IPS DF 4.7 (cell line): ENCODE results near the gene TBC1D14.

Experiments used
- DNase-seq: peaks from one replicate; pipeline ENCODE4 v3.0.0-alpha.2; 2013; ENCODE audit warnings: low spot score; ENCODE audit errors: extremely low read depth

The TBC1D14 gene

DNA sequence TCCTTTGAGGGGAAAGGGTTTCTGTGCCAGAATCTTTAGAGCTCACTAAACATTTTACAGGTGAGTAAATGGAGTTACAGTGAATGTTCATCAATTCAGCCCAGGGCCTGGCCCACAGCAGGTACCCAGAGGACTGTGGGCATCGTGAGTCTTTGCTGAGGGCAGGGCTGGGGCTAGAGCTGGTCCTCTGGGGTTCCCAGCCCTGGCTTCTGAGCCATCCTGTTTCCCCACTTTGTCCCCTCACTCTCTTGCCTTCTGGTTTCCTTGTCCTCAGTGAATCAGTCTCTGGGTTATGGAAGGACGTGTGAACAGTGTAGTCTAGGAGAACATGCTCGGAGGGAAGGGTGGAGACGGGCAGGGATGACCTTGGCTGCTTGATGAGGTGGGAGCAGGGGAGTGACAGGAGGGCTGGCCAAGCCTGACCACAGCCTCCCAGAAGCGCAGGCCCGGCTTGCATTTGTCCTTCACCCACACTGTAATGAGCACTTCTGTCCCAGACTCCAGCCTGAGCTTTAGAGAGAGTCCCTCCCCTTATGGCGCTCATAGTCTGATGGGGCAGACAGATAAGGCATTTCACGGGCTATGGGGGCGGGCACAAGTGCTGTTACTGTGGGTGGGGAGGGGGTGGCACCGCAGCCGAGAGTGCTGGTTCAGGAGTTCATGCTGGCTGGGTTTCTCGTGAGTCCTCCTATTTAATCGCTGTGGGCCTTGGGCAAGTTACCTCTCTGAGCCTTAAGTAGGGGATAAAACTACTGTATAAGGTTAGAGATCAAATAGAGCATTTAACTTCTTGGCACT is 17.3 kb downstream of the TBC1D14 start:
- no peak for DNase-seq

DNA sequence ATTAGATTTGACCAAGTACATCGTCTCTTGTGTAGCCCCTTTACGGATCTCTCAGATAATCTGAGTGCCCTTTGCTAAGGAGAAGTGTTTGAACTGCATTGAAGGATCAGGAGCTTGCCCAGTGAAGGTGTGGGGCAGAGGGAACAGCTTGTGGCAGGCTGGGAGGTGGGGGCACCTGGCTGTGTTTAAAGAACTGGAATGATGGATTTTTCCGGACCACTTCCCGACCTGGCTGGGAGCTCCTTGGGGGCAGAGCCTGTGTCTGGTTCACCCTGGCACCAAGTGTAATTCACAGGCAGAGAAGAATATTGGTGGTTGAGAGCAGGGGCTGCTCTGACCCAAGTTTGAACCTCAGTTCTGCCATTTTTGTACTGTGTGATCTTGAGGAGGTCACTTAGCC is 18.5 kb downstream of the TBC1D14 start:
- DNase-seq, result no peak

DNA sequence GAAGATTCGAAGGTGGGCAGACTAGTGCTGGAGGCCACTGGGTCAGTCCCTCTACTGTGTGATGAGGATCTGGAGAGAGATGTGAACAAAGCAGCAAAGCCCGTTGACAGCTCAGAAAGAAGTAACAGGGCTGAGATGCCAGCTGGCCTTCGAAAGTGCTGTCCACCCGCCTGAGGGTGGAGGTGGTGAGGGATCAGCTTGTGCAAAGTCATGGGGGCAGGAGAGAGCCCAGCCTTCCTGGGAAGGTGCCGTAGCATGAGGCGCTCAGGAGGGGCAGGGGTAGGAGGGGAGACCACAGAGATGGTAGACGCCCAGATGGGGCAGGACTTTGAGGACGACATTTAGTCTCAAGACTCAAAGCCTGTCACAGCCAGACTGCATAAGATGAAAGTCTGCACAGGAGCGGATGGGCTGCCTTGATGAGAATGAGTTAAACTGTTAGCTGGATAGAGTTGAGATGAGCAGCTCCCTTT is 19.7 kb downstream of the TBC1D14 start:
- no peak for DNase-seq

DNA sequence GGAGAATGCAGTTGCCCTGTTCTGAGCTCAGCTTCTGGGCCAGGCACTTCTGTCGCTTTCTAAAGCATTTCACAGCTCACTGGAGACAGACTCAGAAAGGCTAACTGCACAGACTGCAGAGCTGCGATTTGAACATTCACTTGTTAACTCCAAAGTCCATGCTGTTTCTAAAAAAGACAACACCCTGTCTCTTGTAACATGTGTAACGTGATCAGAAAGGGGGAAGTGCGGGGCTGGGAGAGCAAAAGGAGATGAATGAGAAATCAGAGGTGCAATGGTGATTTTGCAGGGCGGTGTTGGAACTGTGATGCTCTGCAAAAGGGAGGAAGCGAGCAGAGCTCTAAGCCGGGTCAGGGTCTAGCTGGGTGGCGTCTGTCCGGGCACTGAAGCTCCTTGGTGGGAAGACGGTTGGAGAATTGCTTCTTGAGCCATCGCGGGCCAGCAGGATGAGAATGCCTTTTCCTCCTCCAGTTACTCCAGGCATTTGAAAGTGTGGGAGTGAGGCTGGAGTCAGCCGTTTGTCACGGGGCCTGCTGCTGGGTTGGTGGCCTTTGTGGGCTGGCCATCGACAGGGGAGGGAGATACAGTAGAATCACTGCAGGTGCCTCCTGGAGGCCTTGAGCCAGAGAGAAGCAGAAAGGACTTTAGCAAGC is 20.3 kb downstream of the TBC1D14 start:
- no peak for DNase-seq

DNA sequence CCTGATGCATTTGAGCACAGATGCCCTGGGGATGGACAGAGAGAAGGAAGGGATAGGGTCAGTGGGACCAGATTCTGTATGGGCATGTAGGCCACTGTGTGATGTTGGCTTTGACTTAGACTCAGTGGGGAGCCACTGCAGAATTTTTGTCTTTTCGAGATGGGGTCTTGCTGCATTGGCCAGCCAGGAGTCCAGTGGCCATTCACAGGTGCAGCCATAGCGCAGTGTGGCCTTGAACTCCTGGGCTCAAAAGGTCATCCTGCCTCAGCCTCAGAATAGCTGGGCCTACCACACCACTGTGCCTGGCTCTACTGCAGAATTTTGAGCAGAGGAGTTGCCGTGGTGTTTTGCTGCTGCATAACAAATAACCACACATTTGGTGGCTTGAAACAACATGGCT is 22.8 kb downstream of the TBC1D14 start:
- no peak for DNase-seq

DNA sequence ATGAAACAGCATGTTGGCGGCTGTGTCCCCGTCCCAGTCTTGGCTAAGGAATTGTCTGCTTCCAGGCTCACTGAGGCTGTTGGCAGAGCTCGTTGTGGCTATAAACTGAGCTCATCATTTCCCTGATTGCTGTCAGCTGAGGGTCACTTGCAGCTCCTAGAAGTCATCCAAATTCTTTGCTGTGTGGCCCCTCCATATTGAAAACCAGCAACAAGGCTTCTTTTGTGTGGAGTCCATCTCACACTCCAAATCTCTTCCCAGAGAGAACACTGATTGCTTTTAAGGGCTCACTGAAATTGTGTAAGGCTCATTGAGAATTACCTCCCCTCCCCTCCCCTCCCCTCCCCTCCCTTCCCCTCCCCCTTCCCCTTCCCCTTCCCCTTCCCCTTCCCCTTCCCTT is 23.3 kb downstream of the TBC1D14 start:
- no peak for DNase-seq

DNA sequence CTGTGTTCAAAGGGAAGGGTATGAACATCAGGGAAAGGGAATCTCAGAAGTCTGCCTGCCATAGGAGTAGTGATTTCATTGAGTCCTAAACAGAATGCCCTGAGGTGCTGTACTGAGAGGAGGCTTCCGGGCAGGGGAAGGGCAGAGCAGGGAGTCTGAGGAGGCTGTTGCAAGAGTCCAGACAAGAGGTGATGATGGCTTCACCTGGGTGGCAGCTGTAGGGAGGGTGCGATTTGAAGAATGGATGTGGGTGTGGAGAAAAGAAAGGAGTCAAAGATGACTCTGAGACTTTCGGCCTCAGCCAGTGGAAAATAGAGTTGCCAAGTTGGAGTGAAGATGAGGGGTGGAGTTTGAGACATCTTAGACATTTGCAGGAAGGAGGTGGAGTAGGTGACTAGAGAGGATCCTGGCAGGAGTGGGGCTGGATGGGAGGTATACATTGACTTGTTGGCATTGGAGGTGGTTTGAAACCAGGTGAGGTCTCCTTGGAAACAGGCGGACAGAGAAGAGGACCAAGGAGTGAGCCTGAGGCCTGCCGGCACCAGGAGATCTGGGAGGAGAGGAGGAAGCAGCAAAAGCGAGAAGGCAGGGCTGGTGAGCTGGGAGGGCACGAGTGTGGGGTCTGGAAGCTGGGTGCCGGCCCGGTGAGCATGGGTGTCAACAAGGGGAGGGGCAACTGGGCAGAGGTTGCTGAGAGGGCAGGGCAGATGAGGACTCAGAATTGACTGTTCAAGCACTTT is 24.2 kb downstream of the TBC1D14 start:
- no peak for DNase-seq

DNA sequence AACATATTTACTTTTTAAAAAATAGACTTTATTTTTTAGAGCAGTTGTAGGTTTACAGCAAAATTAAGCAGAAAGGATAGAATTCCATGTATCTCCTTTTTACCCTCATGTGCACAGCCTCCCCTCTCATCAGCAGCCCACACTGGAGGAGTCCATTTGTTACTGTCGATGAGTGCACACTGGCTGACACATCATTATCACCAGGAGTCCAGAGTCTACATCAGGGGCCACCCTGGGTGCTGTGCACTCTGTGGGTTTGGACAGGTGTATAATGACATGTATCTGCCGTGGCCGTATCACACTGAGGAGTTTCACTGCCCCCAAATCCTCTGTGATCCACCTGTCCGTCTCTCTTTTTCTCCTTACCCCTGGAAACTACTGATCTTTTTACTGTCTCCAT is 26.3 kb downstream of the TBC1D14 start:
- DNase-seq, result no peak

DNA sequence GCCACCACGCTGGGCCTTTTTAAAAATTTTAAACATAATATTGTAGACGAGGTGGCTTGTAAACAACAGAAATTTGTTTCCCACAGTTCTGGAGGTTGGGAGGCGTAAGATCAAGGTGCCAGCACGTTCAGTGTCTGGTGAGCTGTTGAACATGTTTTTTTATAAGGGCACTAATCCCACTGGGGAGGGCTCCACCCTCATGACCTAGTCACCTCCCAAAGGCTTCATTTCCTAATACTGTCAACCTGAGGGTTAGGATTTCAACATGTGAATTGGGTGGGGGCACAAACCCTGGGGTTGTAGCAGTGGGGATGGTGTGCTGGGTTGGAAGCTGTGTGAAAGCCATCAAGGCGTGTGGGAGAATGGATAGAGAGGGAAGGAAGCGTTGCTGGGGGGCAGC is 27.6 kb downstream of the TBC1D14 start:
- DNase-seq, result no peak

DNA sequence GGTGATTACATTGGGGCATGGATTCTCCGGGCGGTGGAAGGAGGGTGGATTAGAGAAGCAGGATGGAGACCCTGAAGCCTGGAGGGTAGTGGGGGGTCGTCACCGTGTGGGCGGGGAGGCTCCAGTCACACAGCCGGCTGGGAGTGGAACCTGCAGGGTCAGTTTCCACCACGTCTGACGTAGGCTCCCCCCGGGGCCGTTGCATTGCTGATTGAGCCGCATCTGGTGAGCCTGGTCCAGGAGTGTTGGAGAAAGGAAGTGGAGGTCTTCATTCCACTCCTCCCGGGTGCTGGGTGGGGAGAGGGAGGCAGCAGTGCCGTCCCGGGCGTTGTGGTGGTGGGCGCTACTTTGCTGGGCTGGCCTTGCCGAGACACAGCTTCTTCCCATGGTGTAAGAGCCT is 28.1 kb downstream of the TBC1D14 start:
- DNase-seq, result no peak

DNA sequence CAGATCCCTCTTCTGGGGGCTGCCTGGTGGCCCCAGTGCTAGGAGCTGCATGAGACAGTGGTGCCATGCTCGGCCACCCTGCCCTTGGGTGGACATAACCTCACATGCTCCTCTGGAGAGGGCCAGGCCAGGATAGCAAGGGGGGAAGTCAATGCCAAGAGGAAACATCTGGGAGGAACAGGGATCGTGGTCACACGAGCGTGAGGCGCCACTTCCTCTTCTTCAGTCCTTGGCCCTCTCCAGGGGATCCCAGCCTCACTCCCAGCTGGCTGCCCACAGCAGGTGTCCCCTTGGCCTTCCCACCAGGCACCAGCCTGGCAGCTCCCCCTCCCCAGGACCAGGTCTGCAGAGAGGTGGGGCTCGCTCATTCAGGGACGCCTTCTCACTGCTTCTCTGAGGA is 28.6 kb downstream of the TBC1D14 start:
- DNase-seq, result no peak

DNA sequence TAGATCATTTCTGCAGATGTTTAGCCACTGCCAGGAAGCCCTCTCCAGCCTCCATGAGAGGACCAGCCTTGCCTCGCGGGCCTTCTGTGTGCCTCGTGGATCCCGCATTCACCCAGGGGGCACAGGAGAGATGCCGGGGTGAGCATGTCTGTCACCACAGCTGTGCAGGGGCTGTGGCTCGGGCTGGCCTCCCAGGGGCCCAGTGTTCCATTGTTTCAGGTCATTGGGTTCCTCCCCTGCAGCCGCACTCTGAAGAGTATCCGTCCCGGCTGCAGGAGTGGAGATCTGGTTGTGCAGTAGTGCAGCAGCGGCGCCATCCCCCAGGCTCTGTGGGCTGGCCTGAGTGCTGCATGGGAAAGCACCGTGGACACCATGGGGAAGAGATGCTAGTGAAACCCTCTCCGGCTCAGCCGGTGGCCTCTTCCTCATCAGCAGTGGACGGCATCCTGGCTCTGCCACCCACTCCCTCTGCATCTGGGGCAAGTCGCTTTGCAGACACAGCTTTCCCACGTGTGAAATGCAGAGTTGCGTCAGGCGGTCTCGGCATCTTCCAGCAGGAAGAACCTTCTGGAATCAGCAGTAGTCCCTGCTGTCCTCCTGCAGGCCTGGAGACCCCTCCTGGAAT is 29.1 kb downstream of the TBC1D14 start:
- DNase-seq, result no peak

DNA sequence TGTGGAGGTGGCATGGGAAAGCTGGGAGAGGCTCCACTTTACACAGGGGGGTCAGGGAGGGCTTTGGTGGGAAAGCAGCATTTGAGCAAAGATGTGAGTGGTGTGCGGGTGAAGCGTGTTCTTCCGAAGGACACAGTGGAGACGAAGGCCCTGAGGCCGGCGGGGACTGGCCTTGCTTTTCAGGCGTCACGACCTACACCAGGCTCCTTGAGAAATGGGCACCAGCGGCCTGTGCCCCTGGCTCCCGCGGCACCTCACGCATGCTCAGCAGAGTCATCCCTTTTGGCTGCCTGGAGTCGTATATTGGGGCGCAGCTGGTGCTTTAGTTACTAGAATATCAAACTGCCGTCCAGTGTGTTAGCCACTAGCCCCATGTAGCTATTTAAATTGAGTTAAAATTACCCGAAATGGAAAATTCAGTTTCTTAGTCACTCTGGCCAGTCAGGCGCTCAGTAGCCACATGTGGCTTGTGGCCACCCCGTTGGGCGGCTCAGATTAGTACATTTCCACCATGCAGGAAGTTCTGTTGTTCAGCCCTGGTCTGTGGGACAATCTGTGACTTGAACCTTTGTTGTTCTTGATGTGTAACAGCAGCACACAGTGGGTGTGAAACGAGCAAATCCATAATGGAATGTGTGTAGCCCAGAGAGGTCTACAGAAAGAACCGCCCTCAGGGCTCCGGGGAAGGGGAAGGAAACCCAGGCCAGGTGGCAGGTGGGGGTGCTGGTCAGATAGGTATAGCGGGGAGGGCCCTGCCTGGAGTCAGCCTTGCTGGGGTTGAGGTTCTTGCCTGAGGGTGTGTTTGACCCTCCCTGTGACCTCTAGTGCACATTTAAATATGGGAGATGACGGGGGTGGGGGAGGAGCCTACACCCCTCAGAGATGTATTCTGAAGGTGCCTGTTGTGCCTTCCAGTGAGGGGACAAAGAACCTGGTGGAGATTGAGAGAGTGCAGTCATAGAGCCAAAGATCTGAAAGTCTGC is 30.4 kb downstream of the TBC1D14 start:
- DNase-seq, result no peak

DNA sequence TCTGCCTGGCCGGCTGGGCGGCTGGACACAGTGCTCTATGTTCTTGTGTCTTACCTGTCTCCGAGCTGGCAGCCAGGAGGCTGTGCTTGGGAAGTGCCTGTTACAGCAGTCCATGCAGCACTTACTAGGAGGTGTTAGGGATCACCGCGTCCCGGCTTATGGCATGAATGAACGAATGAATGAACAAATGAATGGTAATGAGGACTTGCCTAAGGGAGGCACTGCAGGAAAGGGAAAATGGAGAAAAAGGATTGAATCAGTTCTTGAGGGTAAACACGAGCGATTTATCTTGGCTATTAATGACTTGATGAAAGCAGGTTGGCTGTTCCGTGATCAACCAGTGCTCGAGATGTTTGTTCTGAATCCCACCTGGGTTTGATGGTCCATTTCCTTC is 31.1 kb downstream of the TBC1D14 start:
- DNase-seq, result no peak

DNA sequence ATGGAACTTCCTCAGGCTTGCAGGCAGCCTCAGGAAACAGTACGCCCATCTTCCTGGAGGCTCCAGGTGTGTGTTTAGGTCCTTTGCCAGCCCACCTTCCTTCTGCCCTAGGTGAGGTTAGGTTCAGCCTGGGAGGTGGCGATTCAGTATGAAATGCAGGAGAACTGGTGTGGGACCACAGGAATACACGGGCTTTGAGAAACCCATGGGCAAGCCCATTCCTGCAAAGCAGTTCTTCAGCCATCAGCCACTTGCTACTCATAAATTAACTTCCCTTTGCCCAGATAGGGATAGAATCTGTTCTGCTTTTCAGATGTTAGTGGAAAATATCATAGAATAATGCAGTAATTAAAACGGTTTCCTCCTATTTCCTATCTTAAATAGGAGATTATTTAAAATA is 32.2 kb downstream of the TBC1D14 start:
- DNase-seq, result no peak

DNA sequence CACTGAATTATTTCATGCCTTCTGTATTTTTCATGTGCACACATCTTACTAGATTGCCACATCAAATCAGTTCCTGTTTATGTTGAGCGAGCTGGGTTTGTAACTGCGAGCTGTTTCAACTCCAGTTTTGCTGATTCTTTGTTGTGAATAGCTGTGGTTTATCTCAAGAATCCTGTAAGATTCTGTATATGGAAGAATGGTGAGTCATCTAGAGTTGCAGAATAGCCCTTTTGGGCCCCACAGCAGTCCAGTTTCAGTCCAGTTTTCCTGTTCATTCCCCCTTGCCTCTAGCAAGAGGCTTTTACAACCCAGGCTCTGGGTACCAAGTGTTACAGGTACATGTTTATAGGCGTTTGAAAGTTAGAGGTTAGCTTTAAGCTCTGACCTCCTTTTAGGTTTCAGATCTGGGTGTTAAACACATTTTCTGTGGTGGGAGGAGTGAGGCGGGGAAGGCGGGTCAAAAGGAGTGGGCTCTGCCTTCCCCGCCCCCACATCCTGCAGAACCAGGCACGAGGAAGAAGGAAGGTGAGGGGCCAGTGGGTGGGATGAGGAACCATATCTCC is 32.7 kb downstream of the TBC1D14 start:
- no peak for DNase-seq

DNA sequence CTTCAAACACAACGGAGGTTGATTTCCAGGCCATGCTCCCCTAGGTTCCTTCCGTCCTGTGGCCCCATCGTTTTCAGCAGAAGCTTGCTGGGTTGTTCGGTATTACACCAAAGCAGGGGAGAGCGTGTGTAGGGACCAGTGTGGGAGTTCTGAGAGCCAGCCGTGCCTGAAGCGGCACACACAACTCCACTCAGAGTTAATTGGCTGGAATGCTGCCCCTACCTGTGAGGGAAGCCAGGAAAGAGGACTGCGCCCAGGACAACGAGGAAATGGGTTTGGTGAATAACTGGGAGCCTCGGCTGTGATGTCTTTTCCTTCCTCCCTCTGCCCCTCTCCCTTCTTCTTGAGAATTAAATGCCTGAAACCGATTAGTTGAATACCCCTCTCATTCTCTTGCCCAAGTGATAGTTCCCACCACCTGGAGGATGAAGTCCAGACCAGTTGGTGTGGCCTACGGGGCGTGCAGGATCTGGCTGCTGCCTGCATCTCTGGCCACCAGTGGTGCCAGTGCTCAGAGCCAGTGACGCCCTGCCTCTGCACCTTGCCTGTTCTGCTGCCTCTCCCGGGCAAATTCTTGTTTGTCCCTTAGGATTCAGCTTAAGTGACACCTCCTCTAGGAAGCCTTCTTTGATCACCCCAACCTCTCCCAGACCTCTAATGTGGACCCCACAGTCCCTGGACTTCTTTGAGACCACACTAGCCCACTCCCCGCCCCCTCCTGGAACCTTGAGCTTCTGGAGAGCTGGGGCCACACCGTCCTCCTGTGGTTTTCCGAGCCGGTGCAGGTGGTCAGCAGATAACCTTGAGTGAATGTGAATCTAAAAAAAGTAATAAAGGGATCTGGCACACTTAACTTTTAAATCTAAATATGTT is 33.6 kb downstream of the TBC1D14 start:
- no peak for DNase-seq

DNA sequence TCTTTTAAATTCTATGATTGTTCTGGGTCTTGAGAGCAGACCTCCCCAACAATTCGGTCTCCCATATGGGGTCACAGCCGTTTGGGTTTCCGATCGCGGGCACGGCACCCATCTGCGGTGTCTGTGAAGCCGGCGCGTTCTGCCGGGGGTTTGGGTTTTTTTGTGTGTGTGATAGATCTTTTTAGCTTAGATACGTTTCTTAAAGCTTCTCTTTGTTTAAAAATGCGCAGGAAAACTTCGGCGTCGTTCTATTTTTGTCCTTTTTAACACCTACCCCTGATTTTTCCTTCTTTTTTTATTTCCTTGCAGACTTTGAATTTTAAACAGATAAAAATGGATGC is 34.2 kb downstream of the TBC1D14 start:
- no peak for DNase-seq

DNA sequence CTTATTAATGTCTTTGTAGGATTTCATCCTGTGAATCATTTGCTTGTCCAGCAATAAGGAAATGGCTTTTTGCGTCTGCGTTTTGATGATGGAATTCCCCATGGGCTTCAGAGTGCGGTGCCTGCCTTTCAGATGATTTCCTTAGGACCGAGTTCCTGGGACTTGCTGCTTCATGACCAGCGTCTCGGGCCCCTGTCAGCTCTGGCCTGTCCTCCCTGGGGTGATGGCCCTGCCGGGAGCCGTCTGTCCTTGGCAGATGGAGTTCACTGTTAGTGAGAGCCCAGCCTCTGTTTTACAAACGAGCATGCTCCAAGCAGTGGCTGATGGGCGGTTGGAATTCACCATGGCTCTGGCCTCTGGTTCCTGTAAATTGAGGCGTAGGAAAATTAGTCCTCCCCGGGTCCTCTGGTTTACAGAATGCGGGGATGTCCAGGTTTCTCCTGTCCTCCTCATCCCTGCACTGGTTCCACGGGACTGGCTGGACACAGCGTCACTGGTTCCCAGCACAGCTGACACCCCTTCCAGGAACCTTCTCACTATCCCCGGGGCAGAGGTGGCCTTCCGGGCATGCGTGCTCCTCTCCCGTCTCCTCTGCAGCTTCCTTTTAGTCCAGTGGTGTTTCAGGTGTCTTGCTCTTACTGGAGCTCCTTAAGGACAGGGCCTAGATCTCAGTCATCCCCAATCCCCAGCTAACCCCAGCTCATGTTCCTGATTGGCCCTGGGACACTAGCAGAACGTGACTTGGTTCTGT is 34.9 kb downstream of the TBC1D14 start:
- DNase-seq, result no peak
